Prostate gland (tissue), 2 donors: ENCODE measurements around the gene EHBP1.

Experiments used
- POLR2A ChIP-seq: fragments of 450-650 bp; IDR thresholded peaks from one replicate; pipeline ENCODE4 v1.6.1; 2016; ENCODE audit warnings: antibody characterized with exemption, mild to moderate bottlenecking
- POLR2AphosphoS5 ChIP-seq: sonication (generic); formaldehyde crosslinking; IDR thresholded peaks from one replicate; pipeline ENCODE4 v1.6.1; 2017; ENCODE audit warnings: antibody characterized with exemption
- TF ChIP-seq, protein P1 (sequence below), 4 experiments: fragments of 200-600 bp in 2 of 4; fragments of 450-650 bp in 2 of 4; sonication (generic) in 2 of 4; IDR thresholded peaks; 1 replicate in 3 of 4; 2 replicates in 1 of 4; pipeline ENCODE4 v1.5.1; 2016 to 2019; ENCODE audit warnings: antibody characterized with exemption in 4 of 4, mild to moderate bottlenecking in 2 of 4, moderate library complexity in 2 of 4

DNA sequence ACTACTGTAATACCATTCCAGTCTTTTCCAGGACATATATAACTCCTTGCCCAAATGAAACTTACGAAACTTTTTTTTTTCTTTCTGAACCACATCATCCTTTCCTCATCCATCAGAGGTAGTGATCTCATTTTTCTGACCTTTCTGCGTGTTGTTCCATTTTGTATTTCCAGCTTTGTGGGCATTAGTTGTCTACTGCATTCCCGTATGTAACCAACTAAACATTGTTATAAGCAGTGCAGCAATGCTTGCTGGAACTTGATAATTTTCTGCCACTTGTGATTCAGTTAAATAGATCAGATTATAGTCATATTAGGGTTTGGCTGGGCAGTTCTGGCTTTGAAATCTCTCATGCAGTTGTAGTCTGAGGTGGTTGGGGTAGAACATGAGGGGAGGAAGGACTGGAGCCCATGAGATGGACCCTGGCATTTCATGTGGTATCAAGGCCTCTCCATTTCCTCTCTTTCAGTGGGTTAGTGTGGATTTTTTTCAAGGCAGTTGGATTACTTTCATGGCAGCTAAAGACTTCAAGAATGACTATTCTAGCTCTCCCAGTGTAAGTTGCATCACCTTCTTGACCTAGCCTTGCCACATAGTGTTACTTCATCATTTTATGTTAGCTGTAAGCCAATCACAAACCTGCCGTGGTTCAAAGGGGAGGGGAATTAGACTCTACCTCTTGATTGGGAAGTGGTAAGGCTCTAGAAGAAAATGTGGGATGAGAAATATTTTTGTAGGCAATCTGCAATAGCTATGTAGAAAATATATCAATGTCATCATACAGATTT, 80.5 kb downstream of the EHBP1 start:
- TF ChIP-seq, protein P1, sequence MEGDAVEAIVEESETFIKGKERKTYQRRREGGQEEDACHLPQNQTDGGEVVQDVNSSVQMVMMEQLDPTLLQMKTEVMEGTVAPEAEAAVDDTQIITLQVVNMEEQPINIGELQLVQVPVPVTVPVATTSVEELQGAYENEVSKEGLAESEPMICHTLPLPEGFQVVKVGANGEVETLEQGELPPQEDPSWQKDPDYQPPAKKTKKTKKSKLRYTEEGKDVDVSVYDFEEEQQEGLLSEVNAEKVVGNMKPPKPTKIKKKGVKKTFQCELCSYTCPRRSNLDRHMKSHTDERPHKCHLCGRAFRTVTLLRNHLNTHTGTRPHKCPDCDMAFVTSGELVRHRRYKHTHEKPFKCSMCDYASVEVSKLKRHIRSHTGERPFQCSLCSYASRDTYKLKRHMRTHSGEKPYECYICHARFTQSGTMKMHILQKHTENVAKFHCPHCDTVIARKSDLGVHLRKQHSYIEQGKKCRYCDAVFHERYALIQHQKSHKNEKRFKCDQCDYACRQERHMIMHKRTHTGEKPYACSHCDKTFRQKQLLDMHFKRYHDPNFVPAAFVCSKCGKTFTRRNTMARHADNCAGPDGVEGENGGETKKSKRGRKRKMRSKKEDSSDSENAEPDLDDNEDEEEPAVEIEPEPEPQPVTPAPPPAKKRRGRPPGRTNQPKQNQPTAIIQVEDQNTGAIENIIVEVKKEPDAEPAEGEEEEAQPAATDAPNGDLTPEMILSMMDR (IDR thresholded peaks at IDR 0.05), result no peak
- TF ChIP-seq POLR2AphosphoS5 (no peak), POLR2A (no peak)
